IMR-90 (cell line): ENCODE data around the gene RCE1. TPM values are rescaled to one million over a fixed set of nuclear protein-coding genes. Genes with fewer than 3 reads are reported as not detected.

Experiments
- ATAC-seq: fragments of 200-7000 bp; cut with Tn5 transposase; 2 replicates; pipeline ENCODE4 v1.9.1; 2020; ENCODE audit warnings: low read depth, mild to moderate bottlenecking, moderate library complexity
- BruUV-seq: library from RNA; stranded (reverse); fragments of 400-500 nt; replicated peaks from 2 replicates; lab custom pipeline; 2021; lab: Mats Ljungman, UMichigan
- CTCF ChIA-PET: fragments of 300-600 bp; formaldehyde crosslinking; extraction: SDS; loops from one replicate; lab custom pipeline; 2021; ENCODE audit warnings: antibody characterized with exemption; lab: Yijun Ruan, JAX
- POLR2A ChIA-PET: fragments of 300-600 bp; sonication (Branson Sonifier 250); formaldehyde crosslinking; loops from one replicate; lab custom pipeline; 2022; ENCODE audit warnings: antibody characterized with exemption; ENCODE audit not compliant: unreplicated experiment; lab: Charles Lee
- DNase-seq: peaks from one replicate; pipeline ENCODE4 v3.0.0; 2013
- H2AFZ ChIP-seq: replicated peaks from 2 replicates; pipeline ENCODE3; 2013; ENCODE audit warnings: low read length, mild to moderate bottlenecking; ENCODE audit not compliant: poor library complexity
- H2AK5ac ChIP-seq: 2 replicates; pipeline ENCODE4 v1.6.1; 2013; ENCODE audit warnings: low read depth, low read length, inconsistent platforms
- H2AK9ac ChIP-seq: replicated peaks from 2 replicates; pipeline ENCODE3; 2013; ENCODE audit warnings: mild to moderate bottlenecking, low read depth, low read length, moderate library complexity; ENCODE audit not compliant: poor library complexity
- H2BK120ac ChIP-seq: 2 replicates; pipeline ENCODE4 v1.6.1; 2013; ENCODE audit warnings: low read depth, low read length, inconsistent platforms
- H2BK15ac ChIP-seq: 3 replicates; pipeline ENCODE4 v1.6.1; 2013; ENCODE audit warnings: low read depth, low read length, inconsistent platforms
- H2BK20ac ChIP-seq: 2 replicates; pipeline ENCODE4 v1.6.1; 2013; ENCODE audit warnings: low read depth, mild to moderate bottlenecking, inconsistent platforms, low read length, moderate library complexity
- H2BK5ac ChIP-seq: 2 replicates; pipeline ENCODE4 v1.6.1; 2013; ENCODE audit warnings: mild to moderate bottlenecking, low read depth, low read length, inconsistent platforms; ENCODE audit not compliant: poor library complexity, severe bottlenecking
- H3K14ac ChIP-seq: replicated peaks from 2 replicates; pipeline ENCODE4 v1.6.1; 2013; ENCODE audit warnings: low read depth, low read length, inconsistent platforms
- H3K18ac ChIP-seq: 2 replicates; pipeline ENCODE4 v1.6.1; 2013; ENCODE audit warnings: low read depth, low read length, control low read depth
- H3K23ac ChIP-seq: 2 replicates; pipeline ENCODE4 v1.6.1; 2013; ENCODE audit warnings: low read depth, low read length, inconsistent platforms
- H3K27ac ChIP-seq: 2 replicates; pipeline ENCODE4 v1.5.1; 2013; ENCODE audit warnings: mild to moderate bottlenecking, control low read depth, low read length; ENCODE audit not compliant: insufficient read depth
- H3K27me3 ChIP-seq: 2 replicates; pipeline ENCODE4 v1.6.1; 2013; ENCODE audit warnings: low read length; ENCODE audit not compliant: control insufficient read depth, insufficient read depth
- H3K36me3 ChIP-seq: 2 replicates; pipeline ENCODE4 v1.6.1; 2013; ENCODE audit warnings: low read length, mixed read lengths; ENCODE audit not compliant: control insufficient read depth, insufficient read depth
- H3K4ac ChIP-seq: 2 replicates; pipeline ENCODE4 v1.6.1; 2013; ENCODE audit warnings: low read depth, low read length, inconsistent platforms
- H3K4me1 ChIP-seq: 2 replicates; pipeline ENCODE4 v1.6.1; 2013; ENCODE audit warnings: low read length, mixed read lengths; ENCODE audit not compliant: control insufficient read depth, insufficient read depth
- H3K4me2 ChIP-seq: 2 replicates; pipeline ENCODE4 v1.6.1; 2013; ENCODE audit warnings: low read depth, mild to moderate bottlenecking, control low read depth, low read length, moderate library complexity
- H3K4me3 ChIP-seq: 2 replicates; pipeline ENCODE4 v1.5.1; 2013; ENCODE audit warnings: low read depth, mild to moderate bottlenecking, control low read depth, low read length, moderate library complexity; ENCODE audit not compliant: insufficient read depth
- H3K56ac ChIP-seq: 2 replicates; pipeline ENCODE4 v1.6.1; 2013; ENCODE audit warnings: low read length, inconsistent platforms; ENCODE audit not compliant: insufficient read depth; ENCODE audit errors: extremely low read depth
- H3K79me1 ChIP-seq, 2 experiments: 2 replicates each; pipeline ENCODE4 v1.6.1; 2013; ENCODE audit warnings: low read length in 2 of 2, inconsistent platforms in 1 of 2, low read depth in 1 of 2
- H3K9ac ChIP-seq: 2 replicates; pipeline ENCODE4 v1.6.1; 2013; ENCODE audit warnings: low read depth, low read length, control low read depth
- H3K9me1 ChIP-seq: 2 replicates; pipeline ENCODE4 v1.6.1; 2013; ENCODE audit warnings: low read length, inconsistent platforms; ENCODE audit not compliant: insufficient read depth
- H3K9me3 ChIP-seq: 2 replicates; pipeline ENCODE4 v1.6.1; 2013; ENCODE audit warnings: low read length; ENCODE audit not compliant: control insufficient read depth, insufficient read depth
- H4K20me1 ChIP-seq: 2 replicates; pipeline ENCODE4 v1.6.1; 2013; ENCODE audit warnings: low read length, inconsistent platforms; ENCODE audit not compliant: insufficient read depth
- H4K5ac ChIP-seq: 2 replicates; pipeline ENCODE4 v1.6.1; 2013; ENCODE audit warnings: mild to moderate bottlenecking, low read depth, low read length, control low read depth
- H4K8ac ChIP-seq, 2 experiments: 2 replicates each; pipeline ENCODE4 v1.6.1; 2013; ENCODE audit warnings: low read depth in 2 of 2, low read length in 2 of 2, control low read depth in 1 of 2, inconsistent platforms in 1 of 2
- H4K91ac ChIP-seq: 2 replicates; pipeline ENCODE4 v1.6.1; 2013; ENCODE audit warnings: low read depth, low read length, inconsistent platforms; ENCODE audit not compliant: insufficient read depth
- BHLHE40 ChIP-seq: fragments of 150-350 bp; IDR thresholded peaks from 2 replicates; pipeline ENCODE4 v1.6.1; 2016; ENCODE audit warnings: mild to moderate bottlenecking, low read depth, low read length
- CTCF ChIP-seq: conservative IDR thresholded peaks from 2 replicates; pipeline ENCODE4 v1.5.1; 2012; ENCODE audit warnings: mild to moderate bottlenecking, low read depth, low read length, improper control_type of control experiment
- FOS ChIP-seq: fragments of 150-350 bp; IDR thresholded peaks from 2 replicates; pipeline ENCODE4 v1.6.1; 2016; ENCODE audit warnings: low read depth, low read length
- MAFK ChIP-seq: IDR thresholded peaks from 2 replicates; pipeline ENCODE4 v1.6.1; 2012; ENCODE audit warnings: low read depth, low read length, improper control_type of control experiment
- MAZ ChIP-seq: IDR thresholded peaks from 2 replicates; pipeline ENCODE4 v1.6.1; 2012; ENCODE audit warnings: low read depth, mild to moderate bottlenecking, low read length, improper control_type of control experiment, moderate library complexity, borderline replicate concordance
- NFE2L2 ChIP-seq: fragments of 150-350 bp; IDR thresholded peaks from 2 replicates; pipeline ENCODE4 v1.6.1; 2016; ENCODE audit warnings: low read depth, mild to moderate bottlenecking, low read length
- WGBS, 2 experiments: methylation state at CpG; one replicate each; pipeline versions ENCODE4 v1.1.5 to v1.1.7; 2013; ENCODE audit warnings: missing lambda C conversion rate in 2 of 2; ENCODE audit not compliant: insufficient read length in 1 of 2; ENCODE audit errors: extremely low coverage in 2 of 2; 5-methylcytosine and 5-hydroxymethylcytosine counted together
- dilution Hi-C: fragments of 300-500 bp; cut with HindIII; formaldehyde crosslinking; loops from one replicate; pipeline ENCODE4 v1.14.3; 2018; ENCODE audit warnings: low sequenced_read_pairs; ENCODE audit not compliant: unreplicated experiment
- in situ Hi-C: fragments of 300-500 bp; cut with MboI; formaldehyde crosslinking; loops from 3 replicates; pipeline ENCODE4 v1.14.3; 2019; ENCODE audit warnings: low sequenced_read_pairs, inconsistent platforms, mixed read lengths
- intact Hi-C: fragments of 100-400 bp; cut with micrococcal nuclease; formaldehyde crosslinking; loops from 2 replicates; pipeline ENCODE4 v1.10.0; 2022
- polyA plus RNA-seq, 3 experiments: library from polyadenylated mRNA; depleted of rRNA; stranded (reverse); fragments of >200 nt; gene quantifications; 2 replicates each; pipeline ENCODE4 v1.2.3, GENCODE V29; 2012; ENCODE audit warnings: low replicate concordance in 1 of 3
- total RNA-seq: library from RNA; depleted of rRNA; stranded (reverse); fragments of >200 nt; gene quantifications from 2 replicates; pipeline ENCODE4 v1.2.3, GENCODE V29; 2012
- TF ChIP-seq, protein P1 (sequence below): fragments of 150-350 bp; IDR thresholded peaks from 2 replicates; pipeline ENCODE4 v1.6.1; 2016; ENCODE audit warnings: low read depth, mild to moderate bottlenecking, low read length, moderate library complexity, borderline replicate concordance
- TF ChIP-seq, protein P2 (sequence below): fragments of 150-350 bp; IDR thresholded peaks from 2 replicates; pipeline ENCODE4 v1.6.1; 2017; ENCODE audit warnings: mild to moderate bottlenecking, antibody characterized with exemption, low read length, low read depth

RCE1 gene
- total and polyA plus RNA-seq, 2 of the 4 experiments (the other 2 are of a cell fraction), result 6.6 to 19.4 TPM

DNA sequence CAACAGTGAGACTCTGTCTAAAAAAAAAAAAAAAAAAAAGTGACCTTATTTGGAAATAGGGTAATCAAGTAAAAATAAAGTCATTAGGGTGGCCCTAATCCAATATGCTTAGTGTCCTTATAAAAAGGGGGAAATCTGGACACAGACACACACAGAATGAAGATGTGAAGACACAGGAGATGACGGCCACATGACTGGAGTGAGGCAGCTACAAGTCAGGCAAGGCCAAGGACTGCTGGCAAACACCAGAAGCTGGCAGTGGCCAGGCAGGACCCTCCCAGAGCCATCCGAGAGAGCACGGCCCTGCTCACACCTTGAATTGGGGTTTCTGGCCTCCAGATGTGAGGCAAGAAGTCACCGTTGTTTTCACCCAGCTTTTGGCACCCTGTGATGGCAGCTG is 42.2 kb downstream of the RCE1 start:
- Histone ChIP-seq H3K23ac (no peak overlapping the region), H3K56ac (no peak overlapping the region), H4K91ac (peak overlapping the region; percentile 52; the same call in 1 of the 2 replicates), H2AK5ac (peak overlapping the region; percentile 41; the same call in 1 of the 2 replicates), H3K4me2 (no peak overlapping the region), H4K8ac (no peak overlapping the region; a peak in 1 of 4 replicates), H4K5ac (no peak overlapping the region), H3K4me3 (no peak overlapping the region), H3K9me1 (peaks cover 11% of the 10 kb centered on the region; the same call in 1 of the 2 replicates), H3K18ac (no peak overlapping the region), H2AK9ac (peak overlapping the region; percentile 58), H3K4me1 (peaks cover 36% of the 10 kb centered on the region), H3K27me3 (no peaks in the 10 kb centered on the region), H3K27ac (no peak overlapping the region), H2BK5ac (no peak overlapping the region), H3K14ac (0 out of 2 replicates have a peak overlapping the region, but pooled peaks have one; percentile 1), H3K79me1 (peaks cover 0 to 22% of the 10 kb centered on the region in 2 experiments; a peak in 2 of 4 replicates), H3K4ac (peak overlapping the region; percentile 0; the same call in 1 of the 2 replicates), H3K9me3 (no peaks in the 10 kb centered on the region), H2BK120ac (0 out of 2 replicates have a peak overlapping the region, but pooled peaks have one; percentile 16), H3K9ac (no peak overlapping the region), H2BK15ac (peak overlapping the region; percentile 24; the same call in 1 of the 3 replicates), H2BK20ac (0 out of 2 replicates have a peak overlapping the region, but pooled peaks have one; percentile 3), H3K36me3 (peaks cover 2% of the 10 kb centered on the region; the same call in 1 of the 2 replicates), H4K20me1 (no peaks in the 10 kb centered on the region), H2AFZ (no peak overlapping the region)
- WGBS, 2 experiments, result no CpG with 5 or more reads among the region's 4 CpGs
- TF ChIP-seq, protein P1, sequence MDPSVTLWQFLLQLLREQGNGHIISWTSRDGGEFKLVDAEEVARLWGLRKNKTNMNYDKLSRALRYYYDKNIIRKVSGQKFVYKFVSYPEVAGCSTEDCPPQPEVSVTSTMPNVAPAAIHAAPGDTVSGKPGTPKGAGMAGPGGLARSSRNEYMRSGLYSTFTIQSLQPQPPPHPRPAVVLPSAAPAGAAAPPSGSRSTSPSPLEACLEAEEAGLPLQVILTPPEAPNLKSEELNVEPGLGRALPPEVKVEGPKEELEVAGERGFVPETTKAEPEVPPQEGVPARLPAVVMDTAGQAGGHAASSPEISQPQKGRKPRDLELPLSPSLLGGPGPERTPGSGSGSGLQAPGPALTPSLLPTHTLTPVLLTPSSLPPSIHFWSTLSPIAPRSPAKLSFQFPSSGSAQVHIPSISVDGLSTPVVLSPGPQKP, result no peak
- TF ChIP-seq BHLHE40 (no peak), FOS (no peak), MAFK (no peak), MAZ (no peak), NFE2L2 (no peak), CTCF (no peak)
- TF ChIP-seq, protein P2, sequence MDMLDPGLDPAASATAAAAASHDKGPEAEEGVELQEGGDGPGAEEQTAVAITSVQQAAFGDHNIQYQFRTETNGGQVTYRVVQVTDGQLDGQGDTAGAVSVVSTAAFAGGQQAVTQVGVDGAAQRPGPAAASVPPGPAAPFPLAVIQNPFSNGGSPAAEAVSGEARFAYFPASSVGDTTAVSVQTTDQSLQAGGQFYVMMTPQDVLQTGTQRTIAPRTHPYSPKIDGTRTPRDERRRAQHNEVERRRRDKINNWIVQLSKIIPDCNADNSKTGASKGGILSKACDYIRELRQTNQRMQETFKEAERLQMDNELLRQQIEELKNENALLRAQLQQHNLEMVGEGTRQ, result no peak
- ChIA-PET POLR2A (no interaction called here), CTCF (interaction anchor here (0.7 kb wide), 1 partner anchor 24 kb away, joined by 3 read pairs; no protein-coding TSS in a partner anchor)
- no TSS peak for BruUV-seq
- intact Hi-C loops (no loop called here), in situ Hi-C loops (no loop called here), dilution Hi-C loops (no loop called here)
- DNase-seq (no peak), ATAC-seq (no peak)
